ENCODE measurements around the gene TNS1.

GRCh38 chr2:217986256-217986961, 16.4 kb downstream of the TNS1 start:
- TF ChIP-seq BHLHE40 (IDR thresholded peaks at IDR 0.05; ENCODE audit: borderline replicate concordance) (no peak), FOXA1 (IDR thresholded peaks at IDR 0.05) (no peak), ARNT (IDR thresholded peaks at IDR 0.05) (no peak), ZNF384 (IDR thresholded peaks at IDR 0.05) (no peak), SUZ12 (IDR thresholded peaks at IDR 0.05) (no peak), TARDBP (IDR thresholded peaks at IDR 0.05) (no peak), ELF4 (IDR thresholded peaks at IDR 0.05) (no peak), FOXK2 (IDR thresholded peaks at IDR 0.05) (no peak), PKNOX1 (IDR thresholded peaks at IDR 0.05) (no peak), LEF1 (IDR thresholded peaks at IDR 0.05; ENCODE audit: borderline replicate concordance) (no peak), CTBP1 (IDR thresholded peaks at IDR 0.05; ENCODE audit: borderline replicate concordance) (no peak)

Measured in HEK293T (cell line).